ENCODE measurements around the gene EFHC2.

Gene EFHC2

DNA sequence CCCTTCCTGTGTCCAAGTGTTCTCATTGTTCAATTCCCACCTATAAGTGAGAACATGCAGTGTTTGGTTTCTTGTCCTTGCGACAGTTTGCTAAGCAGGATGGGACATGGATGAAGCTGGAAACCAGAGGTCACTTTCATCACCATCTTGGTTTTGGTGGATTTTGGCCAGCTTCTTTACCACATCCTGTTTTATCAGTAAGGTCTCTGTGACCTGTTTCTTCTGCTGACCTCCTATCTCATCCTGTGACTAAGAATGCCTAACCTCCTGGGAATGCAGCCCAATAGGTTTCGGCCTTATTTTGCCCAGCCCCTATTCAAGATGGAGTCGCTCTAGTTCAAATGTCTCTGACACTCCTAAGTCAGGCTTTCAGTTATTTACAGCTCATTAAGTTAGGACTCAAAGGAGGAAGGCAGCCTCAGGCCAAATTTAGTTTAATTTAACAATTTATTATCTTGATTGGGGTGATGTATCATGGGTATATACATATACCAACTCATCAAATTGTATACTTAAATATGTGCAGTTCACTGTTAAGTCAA is 200.3 kb downstream of the EFHC2 start:
- no peak for DNase-seq

DNA sequence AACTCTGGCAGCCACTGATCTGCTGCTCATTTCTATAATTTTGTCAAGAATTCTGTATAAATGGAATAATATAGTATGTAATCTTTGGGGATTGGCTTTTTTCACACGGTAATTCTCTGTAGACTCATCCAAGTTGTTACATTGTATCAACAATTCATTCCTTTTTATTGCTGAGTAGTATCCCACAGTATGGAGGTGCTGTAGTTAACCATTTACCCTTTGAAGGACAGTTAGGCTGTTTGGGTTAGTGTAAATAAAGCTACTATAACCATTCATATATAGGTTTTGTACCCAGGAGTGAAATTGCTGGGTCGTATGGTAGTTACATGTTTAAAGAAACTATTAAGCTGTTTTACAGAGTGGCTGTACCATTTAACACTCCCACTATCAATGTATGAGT is 213.3 kb downstream of the EFHC2 start:
- no peak for DNase-seq

DNA sequence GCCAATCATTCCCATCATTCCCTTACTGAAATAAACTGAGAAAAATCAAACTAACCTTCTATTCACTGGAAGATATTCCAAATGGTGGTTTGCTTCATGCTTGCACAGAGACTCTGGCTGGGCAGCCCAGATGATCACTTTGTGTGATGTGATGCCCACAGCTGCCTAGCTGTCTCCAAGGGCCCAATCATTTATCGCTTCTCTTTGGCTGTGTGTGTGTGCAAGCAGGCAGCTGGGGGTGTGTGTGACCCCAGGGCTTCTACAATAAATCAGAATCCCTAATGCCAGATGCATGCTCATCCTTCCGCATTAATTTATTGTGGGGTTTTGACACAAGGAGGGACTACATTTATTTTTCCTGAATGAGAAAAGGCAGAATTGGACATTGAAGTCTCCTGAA is 230.1 kb downstream of the EFHC2 start:
- DNase-seq, result no peak

DNA sequence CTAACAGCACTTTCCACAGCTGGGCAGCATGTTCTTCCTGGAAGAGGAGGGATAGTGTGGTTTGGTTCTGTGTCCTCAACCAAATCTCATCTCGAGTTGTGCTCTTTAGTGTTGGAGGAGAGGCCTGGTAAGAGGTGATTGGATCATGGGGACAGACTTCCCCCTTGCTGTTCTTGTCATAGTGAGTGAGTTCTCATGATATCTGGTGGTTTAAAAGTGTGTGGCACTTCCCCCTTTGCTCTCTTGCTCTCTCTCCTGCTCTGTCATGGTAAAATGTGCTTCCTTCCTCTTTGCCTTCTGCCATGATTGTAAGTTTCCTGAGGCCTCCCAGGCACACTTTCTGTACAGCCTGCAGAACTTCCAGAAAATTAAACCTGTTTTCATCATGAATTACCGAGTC is 236.6 kb downstream of the EFHC2 start:
- DNase-seq, result no peak

DNA sequence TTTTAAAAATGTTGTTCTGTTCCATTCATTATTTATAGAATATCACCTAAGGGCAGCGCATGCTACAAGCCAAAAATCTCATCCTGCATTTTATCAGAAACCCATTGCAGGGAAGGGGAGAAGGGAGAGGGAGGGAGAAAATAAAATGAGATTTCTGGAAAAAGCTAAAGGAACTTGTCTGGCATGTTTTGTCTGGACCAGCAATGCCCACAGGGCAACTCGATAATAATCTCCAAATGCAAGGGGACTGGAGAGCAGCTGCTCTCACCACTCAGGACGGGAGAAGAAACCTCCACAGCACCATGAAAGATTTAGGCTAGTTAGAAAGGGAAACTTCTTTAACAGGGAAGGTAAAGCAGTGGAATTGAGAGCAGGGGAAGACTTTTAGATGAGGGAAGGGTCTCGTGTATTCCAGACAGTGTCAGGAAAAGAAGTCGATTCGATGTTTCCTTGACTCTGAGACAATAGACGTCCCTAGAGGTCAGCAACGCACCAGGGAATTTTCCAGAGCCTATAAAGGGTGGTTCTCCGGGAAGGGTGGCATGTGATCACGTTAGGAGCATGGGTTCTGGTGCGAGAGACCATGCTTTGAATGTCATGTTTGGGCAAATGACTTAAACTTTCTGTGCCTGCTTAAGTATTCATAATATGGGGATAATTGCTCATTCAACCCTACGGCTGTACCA is 238.1 kb downstream of the EFHC2 start:
- DNase-seq, result no peak

DNA sequence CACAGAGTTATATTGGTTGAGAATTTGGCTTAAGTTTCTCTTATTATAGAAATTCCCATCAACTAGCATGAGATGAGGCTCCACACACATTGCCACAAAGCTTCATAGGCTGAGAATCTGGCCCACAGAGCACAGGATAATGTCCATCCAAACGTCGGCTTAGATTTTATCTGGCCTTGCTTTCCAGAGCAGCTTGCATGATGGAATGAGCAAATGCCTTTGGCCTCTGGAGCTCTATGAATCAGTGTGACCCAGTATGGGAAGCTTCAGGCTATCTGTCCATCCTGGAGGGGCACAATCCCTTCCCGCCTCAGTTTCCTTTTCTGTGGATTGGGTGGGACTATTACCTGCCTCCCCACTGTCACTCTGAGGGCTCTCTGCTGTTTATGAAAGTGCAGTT is 238.8 kb downstream of the EFHC2 start:
- DNase-seq, result no peak

DNA sequence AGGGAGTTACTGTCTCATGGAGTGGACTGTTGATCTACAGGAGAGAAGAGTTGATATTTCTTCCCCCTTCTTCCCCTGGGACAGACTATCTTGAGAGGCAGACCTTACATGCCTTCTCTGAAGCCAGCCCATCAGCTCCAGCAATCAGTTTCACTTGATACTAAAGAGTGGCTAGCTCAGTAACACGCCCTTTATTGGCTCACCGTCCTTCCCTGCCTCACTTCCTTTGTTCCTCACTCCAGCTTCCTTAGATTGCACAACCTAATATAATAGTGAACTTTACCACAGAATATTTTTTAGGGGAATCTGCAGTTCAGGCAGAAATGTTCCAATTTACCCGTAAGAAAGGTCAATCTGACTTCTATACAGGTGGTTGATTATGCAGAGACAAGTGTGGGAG is 242.2 kb downstream of the EFHC2 start:
- no peak for DNase-seq

DNA sequence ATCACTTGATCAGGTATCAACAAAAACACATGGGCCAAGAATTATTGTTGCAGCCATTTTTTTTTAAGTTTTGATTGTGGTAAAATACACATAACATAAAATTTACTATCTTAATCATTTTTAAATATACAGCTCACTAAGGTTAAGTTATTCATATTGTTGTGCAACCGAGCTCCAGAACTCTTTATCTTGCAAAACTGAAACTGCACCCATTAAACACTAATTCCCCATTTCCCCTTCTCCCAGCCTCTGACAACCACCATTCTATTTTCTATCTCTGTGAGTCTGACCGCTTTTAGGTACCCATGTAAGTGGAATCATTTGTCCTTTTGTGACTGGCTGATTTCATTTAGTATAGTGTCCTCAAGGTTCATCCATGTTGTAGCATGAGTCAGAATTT is 244.1 kb downstream of the EFHC2 start:
- no peak for DNase-seq

All from CD4-positive, alpha-beta T cell treated with Interleukin-12 subunit alpha and Interleukin-12 subunit beta, for 1 hour (primary cell).